Amniotic stem cell (primary cell): ENCODE results near the gene NYAP2.

Experiments
- DNase-seq: peaks from one replicate; lab custom pipeline; 2025; lab: John Stamatoyannopoulos, UW

Gene NYAP2

DNA sequence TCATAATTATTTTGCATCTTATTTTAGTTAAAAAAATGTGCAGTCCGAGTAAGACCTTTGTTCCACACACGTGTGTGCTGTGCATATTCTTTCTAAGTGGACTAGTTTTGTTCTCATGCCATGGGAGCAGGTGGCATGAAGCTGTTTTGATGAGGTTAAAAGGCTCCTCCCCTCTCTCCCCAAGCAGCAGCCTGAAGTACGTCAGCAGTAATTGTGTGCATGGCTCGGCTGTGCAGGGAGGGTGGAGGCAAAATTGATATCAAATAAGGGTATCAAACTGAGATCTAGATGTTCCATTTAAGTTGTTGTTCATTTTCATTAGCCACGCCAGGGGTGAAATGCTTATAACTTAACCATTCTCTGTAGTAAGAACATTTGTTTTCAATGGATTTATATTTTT lies at the start of gene NYAP2:
NYAP2 (plus strand) TSS at position 207 of the 400 bp plus-strand sequence. CDS start 9,171 bp downstream, outside the sequence.
- DNase-seq, result no peak

DNA sequence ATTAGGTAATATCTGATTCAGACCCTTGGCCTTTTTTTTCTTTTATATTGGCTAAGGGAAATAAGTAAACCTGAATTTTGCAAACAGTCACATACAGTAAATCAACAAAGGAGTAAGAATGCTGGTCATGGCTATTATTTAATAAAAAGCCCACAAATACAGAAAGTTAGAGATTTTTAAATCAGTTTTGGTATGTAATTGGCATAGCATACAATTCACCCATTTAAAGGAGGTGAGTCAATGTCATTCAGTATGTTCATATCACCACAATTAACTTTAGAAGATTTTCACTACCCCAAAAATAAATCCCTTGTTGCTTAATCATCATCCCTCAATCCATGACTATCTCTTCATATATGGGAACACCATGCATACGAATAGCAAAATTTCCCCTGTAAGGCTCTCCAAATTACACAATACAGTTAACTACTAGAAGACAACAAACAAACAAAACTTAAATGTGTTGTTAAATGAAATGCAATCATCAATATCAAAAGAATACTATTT lies 45.9 kb upstream of the NYAP2 start:
- DNase-seq, result no peak

DNA sequence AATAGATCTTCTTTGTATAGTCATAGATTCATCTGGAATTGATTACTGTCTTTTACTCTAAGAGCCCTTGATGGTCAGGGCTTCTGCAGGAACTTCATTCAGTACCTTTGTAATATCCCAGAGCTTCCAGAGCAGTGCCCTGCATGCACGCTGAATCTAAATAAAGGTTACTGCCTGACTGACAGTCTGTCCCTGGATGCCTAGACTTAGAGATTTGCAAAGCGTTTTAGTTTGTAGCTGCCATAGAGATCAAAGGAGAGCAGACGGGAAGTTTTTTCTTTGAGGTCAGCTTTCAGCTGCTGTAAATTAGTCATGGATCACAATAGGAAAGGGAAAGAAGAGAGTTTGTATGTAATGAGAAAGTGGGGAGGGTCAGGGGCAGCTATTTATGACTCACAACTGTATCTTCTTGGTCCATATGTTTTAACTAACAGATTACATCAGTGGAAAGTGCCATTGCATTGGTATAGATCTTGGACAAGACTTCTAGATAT lies 45.2 kb upstream of the NYAP2 start:
- DNase-seq, result no peak

DNA sequence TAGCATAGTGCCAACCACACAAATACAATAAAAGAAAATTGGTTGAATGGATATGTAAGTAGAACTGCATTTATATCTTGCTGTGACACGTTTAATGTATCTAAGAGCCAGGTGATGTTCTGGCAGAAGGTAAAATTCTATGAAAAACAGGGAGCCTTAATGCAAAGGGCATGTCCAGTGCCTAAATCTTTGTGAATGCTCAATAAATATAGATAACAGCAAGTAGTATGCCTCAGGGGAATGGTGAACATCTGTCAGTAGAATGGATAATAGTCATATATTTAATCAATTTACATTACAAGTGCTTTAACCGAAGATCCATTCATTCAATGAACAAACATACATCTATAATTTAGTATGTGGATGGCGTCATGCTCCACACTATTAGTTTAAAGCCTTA lies 43.7 kb upstream of the NYAP2 start:
- no peak for DNase-seq

DNA sequence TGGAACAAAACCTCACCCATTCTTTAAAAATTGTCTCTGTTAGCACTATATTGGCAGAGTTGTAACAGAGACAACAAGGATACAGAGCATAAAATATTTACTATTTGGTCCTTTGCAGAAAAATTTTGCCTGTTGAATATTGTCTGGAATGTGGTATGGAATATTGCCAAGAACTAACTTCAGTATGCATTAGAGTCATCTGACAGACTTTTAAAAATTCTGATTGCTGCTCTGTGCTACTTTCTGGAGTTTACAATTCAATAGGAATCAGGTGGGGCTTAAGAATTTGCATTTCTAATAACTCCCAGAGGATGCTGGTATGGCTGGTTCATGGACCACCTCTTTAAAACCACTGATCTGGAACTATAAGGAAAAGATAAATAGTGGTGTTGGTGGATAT lies 32.8 kb upstream of the NYAP2 start:
- DNase-seq, result no peak

DNA sequence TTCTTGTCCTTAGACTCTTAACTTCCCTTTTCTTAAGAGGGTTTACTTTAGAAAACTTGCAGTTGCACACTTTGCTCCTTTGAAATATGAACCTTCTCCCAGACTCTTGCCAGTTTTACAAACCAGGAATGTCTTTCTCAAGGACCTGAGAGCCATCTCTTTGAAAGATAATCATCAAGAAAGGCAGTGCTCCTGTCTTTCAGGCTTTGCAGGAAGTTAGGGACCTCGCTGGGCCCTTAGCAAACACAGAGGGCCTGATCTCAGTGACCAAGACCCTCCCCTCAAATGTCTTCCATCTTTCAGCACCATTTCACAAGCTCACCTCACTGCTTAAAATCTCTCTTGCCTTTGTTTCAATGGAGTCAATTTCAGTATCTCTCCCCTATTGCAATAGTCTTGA lies 32.0 kb upstream of the NYAP2 start:
- DNase-seq, result no peak

DNA sequence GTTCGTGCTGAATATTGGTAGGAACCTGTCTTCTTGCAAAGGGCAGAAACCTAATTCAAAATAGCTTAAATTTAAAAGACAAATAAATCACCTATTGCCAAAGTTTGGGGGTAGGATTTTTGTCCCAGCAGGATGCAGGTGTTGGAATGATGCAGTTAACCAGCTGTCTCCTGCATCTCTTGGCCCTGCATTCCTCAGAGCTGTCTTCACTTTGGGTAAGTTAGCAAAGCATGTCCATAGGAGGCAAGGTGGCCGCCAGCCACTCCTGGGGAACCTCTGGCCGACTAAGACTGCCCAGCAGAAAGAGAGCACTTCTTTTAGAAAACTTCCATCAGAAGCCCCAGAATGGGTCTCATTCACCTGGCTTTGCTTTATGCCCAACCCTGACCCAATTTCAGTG lies 20.5 kb upstream of the NYAP2 start:
- no peak for DNase-seq

DNA sequence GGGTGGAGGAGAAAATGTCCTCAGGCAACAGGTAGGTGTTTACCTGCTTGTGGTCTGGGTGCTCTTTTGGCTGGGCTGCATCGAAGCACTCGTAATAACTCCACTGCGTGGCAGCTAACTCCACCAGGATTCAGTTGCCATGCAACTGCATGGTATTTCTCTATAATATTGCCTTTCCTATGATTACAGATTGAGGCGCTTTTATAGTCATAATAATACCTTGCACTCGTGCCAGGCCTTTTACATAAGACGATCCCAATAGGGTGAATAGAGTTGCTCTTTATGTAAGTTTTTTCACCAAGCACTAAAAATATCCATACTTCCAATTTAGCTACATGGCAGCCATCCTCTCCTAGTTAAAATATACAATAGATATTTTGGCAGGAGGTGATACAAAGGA lies 19.7 kb upstream of the NYAP2 start:
- no peak for DNase-seq

DNA sequence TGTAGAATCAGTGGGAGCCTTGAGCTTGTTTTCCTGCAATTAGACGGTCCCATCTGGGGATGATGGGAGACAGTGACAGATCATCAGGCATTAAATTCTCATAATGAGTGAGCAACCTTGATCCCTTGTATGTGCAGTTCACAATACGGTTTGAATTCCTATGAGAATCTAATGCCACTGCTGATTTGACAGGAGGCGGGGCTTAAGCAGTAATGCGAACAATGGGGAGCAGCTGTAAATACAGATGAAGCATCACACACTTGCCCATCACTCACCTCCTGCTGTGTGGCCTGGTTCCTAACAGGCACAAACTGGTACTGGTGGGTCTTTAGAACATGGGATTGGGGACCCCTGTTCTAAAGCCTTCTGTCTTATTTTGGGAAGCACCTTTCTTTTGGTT lies 17.9 kb upstream of the NYAP2 start:
- no peak for DNase-seq

DNA sequence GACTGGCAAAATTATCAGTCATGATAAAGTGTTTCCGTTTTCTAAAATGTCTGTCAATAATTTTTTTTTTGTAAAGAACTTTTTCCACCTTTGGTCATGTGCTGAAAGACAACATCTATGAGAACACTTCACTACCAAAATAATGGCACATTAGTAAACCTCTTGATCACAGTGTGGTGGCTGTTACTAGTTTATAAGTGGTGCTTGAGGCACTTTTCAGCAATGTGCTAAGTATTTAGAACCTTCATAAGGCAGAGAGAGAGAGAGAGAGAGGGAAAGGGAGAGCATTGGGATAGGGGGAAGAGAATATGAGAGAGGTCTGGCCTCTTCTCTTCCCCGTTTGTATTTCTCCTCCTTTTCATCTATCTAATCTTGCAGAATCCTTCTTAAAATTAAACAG lies 1.1 kb upstream of the NYAP2 start:
- DNase-seq, result no peak

DNA sequence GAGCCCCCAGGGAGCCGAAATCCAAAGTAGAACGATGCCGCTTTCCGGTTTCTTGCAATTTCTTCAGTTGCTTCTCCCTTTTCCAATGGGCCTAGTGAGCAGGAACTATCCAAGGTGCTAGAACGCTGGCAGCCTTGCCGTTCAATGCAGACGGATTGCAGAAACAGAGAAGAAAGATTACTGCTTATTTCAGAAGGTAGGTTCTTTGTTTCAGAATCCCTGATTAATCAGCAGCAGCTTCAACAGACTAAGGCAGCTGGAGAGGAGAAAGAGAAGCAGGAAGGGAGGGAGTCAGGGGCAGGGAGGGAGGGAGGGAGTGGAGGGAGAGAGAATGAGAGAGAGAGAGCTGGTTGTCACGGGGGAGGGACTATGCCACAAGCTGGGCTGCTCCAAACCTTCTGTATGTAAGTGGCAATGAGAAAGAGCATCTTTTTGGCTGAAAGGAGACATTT lies 576 bp downstream of the NYAP2 start:
- peak; percentile 10 for DNase-seq

DNA sequence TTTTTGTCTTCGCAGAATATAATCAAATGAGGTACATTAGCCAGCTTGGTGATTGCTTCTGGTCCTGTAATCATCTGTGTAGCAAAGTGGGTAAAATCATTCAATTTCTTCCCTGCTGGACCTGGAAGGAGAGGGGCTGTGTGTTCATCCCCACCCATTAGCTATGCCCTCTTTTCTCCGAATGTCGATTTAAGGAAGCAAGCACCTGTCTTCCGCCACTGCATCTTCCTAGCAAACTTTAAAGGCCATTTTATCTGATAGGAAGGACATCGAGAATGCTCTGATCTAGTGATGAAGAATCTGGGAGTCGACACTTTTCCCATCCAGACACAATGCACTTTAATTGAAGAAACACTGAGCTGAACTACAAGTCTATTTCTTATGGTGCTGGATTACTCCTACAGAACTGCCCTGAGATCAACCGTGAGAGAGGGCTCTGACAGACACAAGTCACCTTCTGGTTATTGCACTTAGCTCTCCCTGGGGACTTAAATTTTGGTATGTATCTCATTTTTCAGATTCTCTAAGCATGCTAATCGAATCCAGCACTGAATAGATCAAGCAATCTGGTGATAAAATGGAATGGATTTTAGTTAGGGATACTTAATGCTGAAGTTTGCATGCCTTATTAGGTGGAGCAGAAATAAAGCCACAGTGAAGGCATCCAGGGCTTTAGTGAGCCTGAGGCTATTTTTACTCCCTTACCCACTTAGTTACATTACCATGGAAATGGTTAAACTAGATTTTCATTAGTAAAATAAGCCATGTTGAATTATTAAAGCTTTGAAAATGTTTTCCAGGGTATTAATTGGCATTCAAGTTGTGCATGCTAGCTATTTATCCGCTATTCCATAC lies 1.3 kb downstream of the NYAP2 start:
- no peak for DNase-seq

DNA sequence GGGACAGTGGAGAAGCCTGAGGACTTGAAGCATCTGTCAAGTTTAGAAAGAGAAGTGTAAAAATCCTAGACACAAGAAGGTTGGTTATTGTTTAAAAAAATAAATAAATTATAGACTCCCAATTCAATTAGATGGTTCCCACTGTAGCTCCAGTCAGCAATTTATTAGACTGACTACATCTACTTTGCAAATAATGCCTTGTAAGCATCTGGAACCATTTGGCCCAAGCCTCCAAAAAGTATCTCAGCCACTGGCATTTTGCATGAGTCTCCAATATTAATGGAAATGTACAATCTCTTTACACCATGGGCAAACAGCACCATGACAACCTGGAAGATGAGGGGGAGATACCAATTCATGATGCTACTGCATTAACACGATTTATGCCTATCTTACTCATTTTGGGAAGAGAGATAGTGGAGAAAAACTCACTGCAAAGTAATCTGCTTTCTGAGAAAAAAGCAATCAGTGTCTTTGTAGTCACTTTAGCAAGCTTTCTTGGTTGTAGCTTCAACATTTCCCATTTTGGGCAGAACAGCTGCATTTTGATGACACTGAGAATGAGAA lies 2.8 kb downstream of the NYAP2 start:
- no peak for DNase-seq

DNA sequence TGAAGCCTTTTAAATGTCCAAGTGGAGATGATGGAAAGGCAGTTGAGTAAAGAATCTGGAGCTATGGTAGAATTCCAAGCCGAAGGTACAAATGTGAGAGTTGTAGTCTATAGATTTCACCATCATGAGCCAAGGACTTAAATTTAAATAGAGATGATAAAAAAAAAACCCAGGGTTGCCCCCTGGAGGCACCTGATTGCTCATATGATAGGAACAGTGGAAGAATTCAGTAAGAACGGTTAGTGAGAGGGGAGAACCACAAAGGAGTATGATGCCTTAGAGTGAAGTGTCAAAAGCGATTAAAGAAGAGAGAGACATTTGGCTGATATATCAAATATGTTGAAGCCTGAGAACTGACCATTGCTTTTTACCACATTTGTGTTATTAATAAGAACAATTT lies 11.9 kb downstream of the NYAP2 start:
- DNase-seq, result no peak

DNA sequence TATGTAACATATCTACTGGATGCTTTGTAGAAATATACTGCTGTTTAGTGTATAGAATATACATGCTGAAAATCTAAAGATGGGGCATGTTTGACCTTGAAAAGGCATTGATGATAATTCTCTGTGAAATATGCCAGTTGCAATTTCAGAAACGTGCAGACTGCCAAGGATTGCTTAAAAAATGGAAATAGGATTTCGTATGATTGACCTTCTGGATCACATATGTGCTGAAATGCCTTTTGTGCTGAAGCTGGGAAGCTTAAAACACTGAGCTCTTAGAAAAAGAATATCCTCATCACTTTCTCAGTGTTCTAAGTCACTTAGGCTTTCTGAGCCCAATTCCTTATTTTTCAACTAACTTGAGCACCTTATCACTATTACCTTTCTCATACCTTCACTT lies 14.3 kb downstream of the NYAP2 start:
- no peak for DNase-seq

DNA sequence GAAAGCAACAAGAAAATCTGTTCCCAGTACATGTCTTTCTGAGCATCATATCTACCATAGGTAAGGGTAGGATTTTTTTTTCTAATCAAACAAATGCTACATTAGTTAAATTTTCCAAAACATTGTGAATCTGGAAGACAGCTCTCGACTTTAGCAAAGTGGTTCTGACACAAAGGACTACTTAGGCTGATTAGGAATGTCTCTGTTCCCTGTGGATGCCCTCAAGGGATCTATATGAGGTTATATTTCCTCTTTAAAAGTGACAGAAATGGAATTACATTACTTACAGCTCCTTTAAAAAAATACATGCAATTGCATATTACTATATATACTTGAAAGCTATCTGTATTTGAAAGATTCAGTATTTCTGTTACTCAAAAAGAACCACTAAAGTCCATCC lies 15.4 kb downstream of the NYAP2 start:
- DNase-seq, result no peak

DNA sequence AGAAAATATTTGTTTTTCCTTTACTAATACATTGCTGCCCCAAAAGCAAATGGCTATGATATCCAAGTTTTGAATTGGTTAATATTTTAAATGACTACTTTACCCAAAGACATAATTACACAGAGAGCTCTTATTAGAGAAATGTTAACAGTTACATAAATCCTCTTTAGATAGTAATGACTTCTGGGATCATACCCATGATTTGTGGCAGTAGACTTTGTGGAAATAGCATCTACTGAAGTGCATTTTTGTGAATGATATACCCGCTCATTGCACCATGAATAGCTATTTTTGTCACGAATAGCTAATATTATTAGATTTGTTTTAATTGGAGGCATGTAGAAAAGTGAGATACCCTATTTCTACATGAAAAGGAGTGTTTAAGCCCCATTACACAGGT lies 15.8 kb downstream of the NYAP2 start:
- DNase-seq, result no peak

DNA sequence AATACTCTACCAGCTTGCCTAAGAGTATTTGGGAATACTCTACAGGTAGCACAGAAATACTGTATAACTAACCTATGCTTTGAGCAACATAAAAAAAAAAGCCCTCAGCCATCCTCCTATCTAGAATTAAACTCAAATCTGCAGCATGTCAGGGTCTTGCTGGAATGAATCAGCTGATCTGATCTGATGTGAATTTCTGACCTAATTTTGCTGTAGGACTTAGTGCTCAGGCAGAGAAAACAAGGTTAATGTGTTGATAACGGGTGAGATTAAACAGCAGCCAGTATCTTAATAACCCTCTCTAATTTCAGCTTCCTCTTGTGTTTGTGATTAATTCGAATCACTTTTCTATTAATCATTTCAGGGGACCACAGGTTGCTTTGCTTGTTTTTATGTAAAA lies 16.3 kb downstream of the NYAP2 start:
- no peak for DNase-seq

DNA sequence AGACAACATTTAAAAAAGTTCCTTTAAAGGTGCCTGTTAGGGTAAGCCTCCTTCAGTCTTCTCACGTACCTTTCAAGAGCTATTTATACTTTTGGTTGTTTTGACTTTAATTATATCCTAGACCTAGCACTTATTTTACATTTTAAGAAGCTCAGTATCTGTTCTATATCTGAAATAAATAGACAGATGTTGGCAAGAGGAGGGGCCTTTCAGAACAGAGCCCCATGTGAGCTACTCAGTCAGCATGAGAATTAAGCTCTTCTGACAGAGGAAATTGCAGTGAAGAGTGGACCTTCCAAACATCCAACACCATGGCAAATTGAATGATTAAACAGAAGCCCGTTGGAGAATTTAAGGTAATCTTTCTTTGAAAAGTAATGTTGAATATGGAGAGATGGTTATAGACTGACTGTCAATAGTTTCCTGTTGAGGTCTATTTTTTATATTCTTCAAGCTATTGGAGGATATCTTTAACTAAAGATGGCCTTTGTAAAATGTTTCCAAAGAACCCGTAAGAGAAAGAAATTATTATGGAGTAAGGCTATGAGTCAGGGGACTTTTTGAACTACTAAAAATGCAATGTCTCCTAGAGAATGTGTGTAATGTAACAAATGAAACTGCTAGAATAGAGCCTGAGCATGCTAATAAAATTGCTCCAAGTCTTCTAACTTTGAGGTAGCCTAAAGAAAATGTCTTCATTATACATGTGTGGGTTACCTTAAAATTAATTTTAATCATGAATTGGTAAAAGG lies 17.3 kb downstream of the NYAP2 start:
- DNase-seq, result no peak

DNA sequence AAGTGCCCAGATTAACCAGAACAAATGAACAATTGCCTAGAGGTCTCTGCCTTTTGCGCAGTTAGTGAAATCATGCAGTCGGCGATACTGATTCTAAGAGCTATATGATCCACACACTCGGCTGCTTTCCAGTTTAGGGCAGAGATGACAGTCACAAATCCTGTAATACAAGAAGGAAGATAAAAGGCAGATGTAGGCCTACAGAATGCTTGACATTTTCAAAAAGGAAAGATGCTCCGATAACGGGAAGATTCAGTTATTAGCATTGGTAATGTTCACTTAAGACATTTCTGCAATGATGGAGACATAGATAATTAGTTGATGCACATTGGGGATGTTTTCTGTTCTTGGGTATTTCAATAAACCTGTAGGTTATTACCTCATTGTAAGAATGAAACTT lies 19.5 kb downstream of the NYAP2 start:
- DNase-seq, result no peak

DNA sequence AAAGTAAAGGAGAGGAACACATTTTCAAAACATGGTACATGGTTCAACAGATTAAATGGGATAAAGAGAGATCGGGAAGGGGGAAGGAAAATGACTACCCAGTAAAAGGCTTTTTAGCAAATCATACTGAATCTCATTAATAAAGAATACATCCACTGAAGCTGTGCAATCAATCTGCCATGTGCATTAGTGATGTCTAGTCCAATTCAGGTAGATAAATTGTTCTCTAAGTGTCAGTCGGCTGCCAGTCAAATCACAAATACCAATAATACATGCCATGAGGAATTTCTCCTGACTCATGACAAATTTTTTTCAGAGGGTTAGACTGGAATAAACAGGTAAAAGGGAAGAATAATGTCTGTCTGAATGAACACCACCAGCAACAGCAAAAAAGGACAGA lies 22.6 kb downstream of the NYAP2 start:
- no peak for DNase-seq

DNA sequence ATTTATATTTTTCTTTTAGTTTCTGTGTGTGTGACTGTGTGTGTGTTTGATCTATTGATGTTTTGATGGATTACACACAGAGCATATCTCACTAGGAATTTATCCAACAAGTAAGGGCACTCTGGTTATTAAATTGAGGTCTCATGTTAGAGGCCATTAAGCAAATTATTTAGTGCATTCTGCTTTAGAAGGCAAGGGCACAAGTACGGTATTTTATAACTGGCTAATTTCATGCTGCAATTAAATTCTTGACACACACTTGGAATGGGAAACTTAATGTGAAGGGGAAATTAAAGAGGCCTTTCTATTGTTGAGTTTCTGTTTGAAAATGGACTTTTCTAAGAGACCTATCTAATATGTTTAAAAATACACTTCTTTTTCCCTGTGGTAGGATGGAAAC lies 25.8 kb downstream of the NYAP2 start:
- no peak for DNase-seq

DNA sequence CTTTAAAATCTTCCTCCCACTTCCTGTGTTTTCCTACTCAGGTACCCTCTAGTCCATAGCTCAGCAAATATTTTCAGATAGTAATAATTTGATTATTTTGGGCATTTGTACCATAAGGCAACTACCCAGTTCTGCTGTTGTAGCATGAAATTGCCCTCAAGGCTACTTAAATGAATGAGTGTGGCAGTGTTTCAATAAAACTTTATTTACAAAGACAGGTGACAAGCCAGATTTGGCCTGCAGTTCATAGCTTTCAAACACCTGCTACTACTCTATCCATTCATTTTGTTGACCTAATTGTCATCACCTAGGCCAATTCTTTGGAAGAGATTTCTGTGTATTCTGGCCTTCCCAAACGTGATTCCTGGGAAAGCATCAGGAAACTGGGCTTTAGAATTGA lies 28.9 kb downstream of the NYAP2 start:
- DNase-seq, result no peak
